ENCODE results near the gene ADD1. TPM values are rescaled to one million over a fixed set of nuclear protein-coding genes. Genes with fewer than 3 reads are reported as not detected.

ADD1 gene
- polyA plus RNA-seq, 1 donor = 290 TPM

- no peak for DNase-seq
Observed at GRCh38 chr4:2858451-2859217, 15.0 kb downstream of the ADD1 start.

- no peak for DNase-seq
Observed at GRCh38 chr4:2859514-2859913, 15.9 kb downstream of the ADD1 start.

GRCh38 chr4:2860391-2861348, 17.0 kb downstream of the ADD1 start:
- no peak for DNase-seq

DNA sequence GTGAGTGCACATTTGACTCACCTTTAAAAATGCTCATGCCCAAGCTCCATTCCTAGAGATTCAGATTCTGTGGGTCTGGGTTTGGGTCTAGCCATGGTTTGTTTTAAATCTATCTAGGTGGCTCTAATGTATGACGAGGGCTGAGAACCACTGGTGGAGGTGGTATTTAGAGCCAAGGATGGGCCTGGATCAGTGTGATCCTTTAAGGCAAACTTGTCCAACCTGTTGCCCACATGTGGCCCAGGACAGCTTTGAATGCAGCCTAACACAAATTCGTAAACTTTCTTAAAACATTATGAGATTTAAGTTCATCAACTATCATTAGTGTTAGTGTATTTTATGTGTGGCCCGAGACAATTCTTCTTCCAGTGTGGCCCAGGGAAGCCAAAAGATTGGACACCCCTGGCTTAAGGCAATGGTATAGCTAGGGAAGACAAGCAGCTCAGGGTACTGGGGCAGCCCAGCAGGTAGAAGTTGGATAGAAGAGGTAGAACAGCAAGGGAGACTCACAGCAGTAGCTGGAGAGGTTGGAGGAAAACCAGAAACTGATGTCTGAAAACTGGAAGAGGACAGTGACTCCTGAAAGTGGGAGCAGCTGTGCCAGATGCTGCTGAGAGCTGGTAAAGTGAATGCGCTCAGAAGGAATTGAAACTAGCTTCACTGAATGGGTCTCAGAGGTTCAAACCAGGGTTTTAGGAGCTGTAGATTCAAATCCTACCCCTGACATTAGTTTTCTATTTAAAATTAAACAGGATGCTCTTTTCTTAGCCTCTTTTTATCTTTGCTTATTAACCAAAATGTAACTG, 18.2 kb downstream of the ADD1 start:
- DNase-seq = no peak

DNA sequence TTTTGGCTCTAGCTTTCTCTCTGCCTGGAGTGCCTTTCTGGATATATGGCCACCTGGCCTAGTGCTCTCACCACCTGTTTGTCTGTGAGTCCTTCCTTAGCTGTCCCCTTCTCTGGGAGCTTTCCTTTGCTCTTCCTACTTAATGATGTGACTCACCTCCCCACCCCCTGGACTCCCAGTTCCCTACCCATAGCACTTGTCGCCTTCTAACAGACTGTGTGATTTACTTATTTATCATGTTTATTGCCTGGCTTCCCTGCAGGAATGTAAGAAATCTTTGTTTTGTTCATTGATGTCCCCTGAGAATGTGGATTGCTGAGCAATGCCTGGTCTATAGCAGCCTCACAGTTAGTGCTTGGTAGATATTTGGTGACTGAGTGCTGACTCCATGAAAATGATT, 18.9 kb downstream of the ADD1 start:
- no peak for DNase-seq

DNA sequence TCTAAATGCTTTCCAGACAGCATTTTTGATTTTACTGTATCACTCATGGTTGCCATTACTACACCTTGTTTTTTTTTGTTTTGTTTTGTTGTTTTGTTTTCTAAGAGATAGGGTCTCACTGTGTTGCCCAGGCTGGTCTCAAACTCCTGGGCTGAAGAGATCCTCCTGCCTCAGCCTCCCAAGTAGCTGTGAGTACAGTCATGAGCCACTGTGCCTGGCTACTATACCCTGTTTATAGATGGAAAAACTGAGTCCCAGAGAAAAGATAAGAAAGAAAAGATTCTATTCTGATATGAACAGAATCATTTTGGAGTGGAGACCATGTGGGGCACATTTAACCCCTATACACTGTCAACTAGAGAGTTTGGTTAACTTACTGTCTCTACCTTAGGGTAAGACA, 20.0 kb downstream of the ADD1 start:
- no peak for DNase-seq

GRCh38 chr4:2865196-2865780, 21.6 kb downstream of the ADD1 start:
- DNase-seq = no peak

GRCh38 chr4:2866160-2866861, 22.7 kb downstream of the ADD1 start:
- no peak for DNase-seq

DNA sequence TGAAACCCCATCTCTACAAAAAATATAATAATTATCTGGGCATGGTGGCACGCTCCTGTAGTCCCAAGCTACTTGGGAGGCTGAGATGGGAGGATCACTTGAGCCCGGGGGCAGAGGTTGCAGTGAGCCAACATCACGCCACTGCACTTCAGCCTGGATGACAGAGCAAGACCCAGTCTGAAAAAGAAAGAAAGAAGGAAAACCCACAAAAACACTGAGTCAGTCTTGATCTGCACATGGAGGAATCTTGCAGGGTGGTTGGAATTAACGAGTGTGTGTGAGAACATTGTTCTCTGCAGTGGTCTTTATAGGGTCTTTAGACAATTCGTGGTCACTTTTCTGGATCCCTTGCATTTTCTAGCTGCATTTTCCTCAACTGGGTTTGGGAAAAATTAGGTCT, 23.2 kb downstream of the ADD1 start:
- DNase-seq = no peak

- no peak for DNase-seq
Observed at GRCh38 chr4:2867758-2868491, 24.3 kb downstream of the ADD1 start.

- DNase-seq = no peak
Observed at GRCh38 chr4:2868877-2869487, 25.3 kb downstream of the ADD1 start.

DNA sequence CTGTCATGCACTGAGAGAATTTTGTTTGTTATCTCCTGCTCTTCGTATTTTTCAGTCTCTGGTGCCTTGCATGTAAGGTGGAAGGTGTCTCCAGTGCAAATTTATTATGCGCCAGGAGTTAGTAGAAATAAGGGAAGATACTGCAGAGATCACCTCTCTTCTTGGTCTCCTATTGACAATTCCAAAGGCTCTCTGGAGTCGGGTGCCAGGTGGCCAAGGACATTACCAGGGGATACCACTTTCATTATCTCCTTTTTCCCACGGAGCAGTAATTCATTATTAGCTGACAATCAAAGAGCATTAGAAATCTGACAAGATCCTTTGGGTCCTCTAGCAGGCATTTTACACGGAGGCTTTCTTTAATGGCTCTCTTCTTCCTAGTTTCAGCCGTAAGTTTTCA, 26.0 kb downstream of the ADD1 start:
- no peak for DNase-seq

DNA sequence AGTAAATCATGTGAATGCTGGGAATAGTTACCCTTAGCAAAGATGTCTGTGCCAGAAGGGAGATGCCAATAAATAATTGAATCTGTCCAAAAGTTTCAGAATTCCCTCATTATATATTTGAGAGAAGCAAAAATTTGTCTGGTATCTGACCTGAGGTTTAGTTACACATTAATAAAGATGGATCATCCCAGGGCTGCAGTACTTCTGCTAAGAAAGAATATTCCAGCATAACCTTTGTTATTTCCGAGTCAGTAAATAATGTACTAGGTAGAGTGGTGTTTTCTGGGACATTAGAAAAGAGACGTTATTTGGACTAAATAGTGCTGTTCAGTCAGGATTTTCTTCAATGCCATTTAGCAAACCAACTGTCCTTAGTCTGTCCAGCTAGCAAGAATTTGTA, 26.4 kb downstream of the ADD1 start:
- no peak for DNase-seq

GRCh38 chr4:2871466-2871865, 27.8 kb downstream of the ADD1 start:
- no peak for DNase-seq

DNA sequence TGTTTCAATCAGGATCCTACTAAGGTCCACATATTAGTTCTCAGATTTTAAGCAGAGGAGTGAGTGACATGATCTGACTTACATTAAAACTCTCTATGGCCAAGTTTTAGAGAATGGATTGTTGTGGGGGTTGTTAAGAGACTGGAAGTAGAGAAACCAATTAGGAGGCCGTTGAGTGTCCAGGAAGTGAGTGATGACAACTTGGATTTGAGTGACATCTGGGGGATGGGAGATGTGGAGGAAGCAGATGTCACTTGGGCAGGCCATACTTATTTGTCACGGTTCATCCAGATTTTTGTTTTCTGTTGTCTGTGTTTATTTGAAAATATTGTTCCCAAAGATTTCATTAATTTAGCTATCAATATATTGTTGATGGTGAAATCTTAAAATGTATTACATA, 28.3 kb downstream of the ADD1 start:
- DNase-seq = no peak

DNA sequence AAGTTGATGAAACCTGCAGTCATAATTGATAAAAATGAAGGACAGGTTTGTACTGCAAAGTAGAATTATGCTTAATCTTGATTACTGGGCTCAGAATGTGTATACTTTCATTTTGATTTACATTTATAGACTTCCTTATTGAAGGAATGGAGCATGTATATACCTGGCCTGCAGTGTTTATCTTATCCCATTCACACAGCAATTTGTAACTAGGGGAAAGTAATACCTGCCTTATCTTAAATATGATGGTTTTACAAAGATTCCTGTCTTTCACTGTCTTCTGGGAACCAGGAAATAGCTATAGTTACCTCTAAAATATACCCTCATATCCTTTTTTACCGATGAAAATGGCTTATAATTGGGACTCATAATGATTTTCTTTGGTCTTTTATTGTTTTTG, 29.7 kb downstream of the ADD1 start:
- no peak for DNase-seq

GRCh38 chr4:2874861-2875260, 31.2 kb downstream of the ADD1 start:
- DNase-seq = no peak

- DNase-seq = no peak
Observed at GRCh38 chr4:2875556-2875955, 31.9 kb downstream of the ADD1 start.

GRCh38 chr4:2878346-2878745, 34.7 kb downstream of the ADD1 start:
- no peak for DNase-seq

GRCh38 chr4:2879026-2879425, 35.4 kb downstream of the ADD1 start:
- DNase-seq = no peak

Data from left kidney (tissue), 2 donors.